OCI-M2 (cell line): ENCODE measurements around the gene TBX4.
"Not testable (repeated sequence)": the region's sequence is repeated elsewhere in the genome, so short reads cannot be mapped to it uniquely, and the experiment has no call there.

ENCODE experiments used
- DNase-seq: peaks from one replicate; lab custom pipeline; 2025; ENCODE audit not compliant: unreplicated experiment; lab: John Stamatoyannopoulos, UW

Gene TBX4

DNA sequence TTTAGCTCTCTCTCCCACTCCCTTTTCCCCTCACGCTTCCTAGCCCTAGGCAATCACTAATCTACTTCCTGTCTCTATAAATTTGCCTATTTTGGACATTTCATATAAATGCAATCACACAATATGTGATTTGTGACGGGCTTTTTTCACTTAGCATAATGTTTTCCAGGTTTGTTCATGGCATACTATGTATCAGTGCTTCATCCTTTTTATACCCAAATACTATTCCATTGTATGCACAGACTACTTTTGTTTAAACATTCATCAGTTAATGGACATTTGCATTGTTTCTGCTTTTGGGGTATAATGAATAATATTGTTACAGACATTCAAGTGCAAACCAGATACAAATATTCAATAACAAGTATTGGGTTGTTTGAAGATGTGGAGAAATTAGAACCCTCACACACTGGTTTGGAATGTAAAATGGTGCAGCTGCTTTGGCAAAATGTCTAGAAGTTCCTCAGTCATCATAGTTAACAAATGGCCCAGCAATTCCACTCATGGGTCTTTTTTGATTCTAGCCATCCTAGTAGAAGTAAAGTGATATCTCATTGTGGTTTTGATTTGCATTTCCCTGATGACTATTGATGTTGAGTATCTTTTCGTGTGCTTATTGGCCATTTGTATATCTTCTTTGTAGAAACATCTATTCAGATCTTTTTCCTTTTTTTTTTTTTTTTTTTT lies 67.7 kb downstream of the TBX4 start:
- DNase-seq = no peak

DNA sequence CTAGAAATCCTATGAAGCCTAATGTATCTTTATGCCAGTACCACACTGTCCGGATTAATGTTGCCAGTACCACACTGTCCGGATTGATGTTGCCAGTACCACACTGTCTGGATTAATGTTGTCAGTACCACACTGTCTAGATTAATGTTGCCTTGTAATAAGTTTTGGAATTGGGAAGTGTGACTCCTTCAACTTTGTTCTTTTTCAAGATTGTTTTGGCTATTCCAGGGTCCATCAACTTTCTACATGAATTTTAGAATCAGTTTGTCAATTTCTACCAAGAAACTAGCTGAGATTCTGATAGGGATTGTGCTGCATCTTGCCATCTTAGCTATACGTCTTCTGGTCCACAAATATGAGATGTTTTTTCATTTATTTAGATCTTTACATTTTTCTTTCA lies 68.7 kb downstream of the TBX4 start:
- DNase-seq = no peak

DNA sequence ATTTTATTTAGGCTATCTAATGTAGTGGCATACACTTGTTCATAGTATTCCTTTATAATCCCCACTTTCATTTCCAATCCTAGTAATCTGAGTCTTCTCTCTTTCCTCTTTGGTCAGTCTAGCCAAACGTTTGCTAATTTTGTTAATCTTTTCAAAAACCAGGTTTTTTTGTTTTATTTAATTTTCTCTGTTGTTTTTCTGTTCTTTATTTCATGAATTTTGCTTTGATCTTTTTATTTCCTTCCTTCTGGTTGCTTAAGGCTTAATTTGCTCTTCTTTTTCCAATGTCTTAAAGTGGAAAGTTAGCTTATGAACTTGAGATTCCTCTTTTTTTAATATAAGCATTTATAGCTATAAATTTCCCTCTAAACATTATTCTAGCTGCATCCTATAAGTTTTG lies 69.9 kb downstream of the TBX4 start:
- DNase-seq = no peak

GRCh38 chr17:61524319-61524718 lies 72.1 kb downstream of the TBX4 start:
- DNase-seq = no peak

GRCh38 chr17:61527441-61527840 lies 75.2 kb downstream of the TBX4 start:
- DNase-seq = not testable (repeated sequence)

GRCh38 chr17:61528171-61528570 lies 75.9 kb downstream of the TBX4 start:
- no peak for DNase-seq

- no peak for DNase-seq
Measured at GRCh38 chr17:61531223-61531622, 79.0 kb downstream of the TBX4 start.

GRCh38 chr17:61532826-61533225 lies 80.6 kb downstream of the TBX4 start:
- DNase-seq = no peak

DNA sequence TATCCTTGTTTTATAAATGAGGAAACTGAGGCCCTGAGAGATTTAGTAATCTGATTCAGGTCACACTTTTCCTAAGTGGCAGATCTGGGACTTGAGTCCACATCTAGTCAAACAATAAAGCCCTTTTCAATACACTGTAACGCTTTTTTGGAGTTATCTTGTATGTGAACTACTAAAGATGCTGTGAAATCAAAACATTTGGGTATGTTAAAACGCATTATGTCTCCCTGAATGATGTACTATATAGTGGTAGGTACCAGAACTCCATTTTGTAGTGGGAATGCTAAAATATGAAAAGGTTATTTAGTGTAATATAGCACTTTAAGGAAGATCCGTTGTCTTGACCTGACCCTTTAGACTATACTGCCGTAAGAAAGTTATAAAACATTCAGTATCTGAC lies 81.6 kb downstream of the TBX4 start:
- no peak for DNase-seq

- no peak for DNase-seq
Measured at GRCh38 chr17:61534414-61534813, 82.2 kb downstream of the TBX4 start.
